Naive thymus-derived CD4-positive, alpha-beta T cell (primary cell): ENCODE data around the gene ERICH3. TPM values are rescaled to one million over a fixed set of nuclear protein-coding genes. Genes with fewer than 3 reads are reported as not detected.

ENCODE experiments used
- ATAC-seq: fragments of 150-1000 bp; cut with Tn5 transposase; 2 replicates; pipeline ENCODE4 v1.10.0; 2021; ENCODE audit warnings: mild to moderate bottlenecking, moderate library complexity
- CTCF ChIA-PET: fragments of 350-600 bp; sonication (Branson Sonifier 250); formaldehyde crosslinking; loops from one replicate; lab custom pipeline; 2021; ENCODE audit warnings: antibody characterized with exemption; lab: Charles Lee
- POLR2A ChIA-PET: fragments of 350-600 bp; sonication (Branson Sonifier 250); formaldehyde crosslinking; loops from one replicate; lab custom pipeline; 2021; ENCODE audit warnings: antibody characterized with exemption, inconsistent platforms; lab: Charles Lee
- DNase-seq, 9 donors: peaks; one replicate each; pipeline versions ENCODE4 v3.0.0 to v3.0.0-alpha.2; 2020 to 2022; ENCODE audit warnings: mixed read lengths in 1 of 9
- H3K27ac ChIP-seq: one replicate; pipeline ENCODE4 v1.7.0; 2013; ENCODE audit warnings: mild to moderate bottlenecking, low read depth, low read length, moderate library complexity
- H3K27me3 ChIP-seq, 2 donors: one replicate each; pipeline ENCODE4 v1.7.0; 2013; ENCODE audit warnings: low read length in 2 of 2, mild to moderate bottlenecking in 2 of 2, moderate library complexity in 2 of 2; ENCODE audit not compliant: control insufficient read depth in 2 of 2, insufficient read depth in 2 of 2
- H3K36me3 ChIP-seq, 3 experiments: 1 replicate in 2 of 3; 2 replicates in 1 of 3; pipeline ENCODE4 v1.7.0; 2013; ENCODE audit warnings: low read length in 3 of 3, mild to moderate bottlenecking in 3 of 3, moderate library complexity in 1 of 3; ENCODE audit not compliant: insufficient read depth in 3 of 3, control insufficient read depth in 2 of 3
- H3K4me1 ChIP-seq, 2 donors: one replicate each; pipeline ENCODE4 v1.7.0; 2013; ENCODE audit warnings: low read length in 2 of 2, mild to moderate bottlenecking in 2 of 2, moderate library complexity in 1 of 2; ENCODE audit not compliant: control insufficient read depth in 2 of 2, insufficient read depth in 2 of 2
- H3K4me3 ChIP-seq: 2 replicates; pipeline ENCODE4 v1.7.0; 2013; ENCODE audit warnings: mild to moderate bottlenecking, low read length
- H3K9me3 ChIP-seq, 3 experiments: 1 replicate in 2 of 3; 2 replicates in 1 of 3; pipeline ENCODE4 v1.7.0; 2013; ENCODE audit warnings: low read length in 3 of 3; ENCODE audit not compliant: control insufficient read depth in 2 of 3
- H3K27ac Mint-ChIP-seq, 9 donors: one replicate each; pipeline ENCODE4 v1.8.0; 2020 to 2022; ENCODE audit warnings: mixed read lengths in 9 of 9, mild to moderate bottlenecking in 8 of 9, moderate library complexity in 5 of 9, inconsistent platforms in 2 of 9
- H3K27me3 Mint-ChIP-seq, 5 donors: one replicate each; pipeline ENCODE4 v1.8.0; 2021 to 2022; ENCODE audit warnings: mixed read lengths in 5 of 5, mild to moderate bottlenecking in 1 of 5
- H3K36me3 Mint-ChIP-seq, 5 donors: one replicate each; pipeline ENCODE4 v1.8.0; 2020 to 2022; ENCODE audit warnings: mixed read lengths in 5 of 5, mild to moderate bottlenecking in 3 of 5, inconsistent platforms in 1 of 5
- H3K4me1 Mint-ChIP-seq, 7 donors: one replicate each; pipeline ENCODE4 v1.8.0; 2020 to 2022; ENCODE audit warnings: mixed read lengths in 7 of 7, mild to moderate bottlenecking in 3 of 7, inconsistent platforms in 1 of 7
- H3K4me3 Mint-ChIP-seq, 10 donors: one replicate each; pipeline ENCODE4 v1.8.0; 2020 to 2022; ENCODE audit warnings: mild to moderate bottlenecking in 10 of 10, mixed read lengths in 10 of 10, moderate library complexity in 6 of 10, inconsistent platforms in 2 of 10
- H3K9me3 Mint-ChIP-seq, 11 donors: one replicate each; pipeline ENCODE4 v1.8.0; 2020 to 2022; ENCODE audit warnings: mixed read lengths in 11 of 11, mild to moderate bottlenecking in 4 of 11, inconsistent platforms in 1 of 11, moderate library complexity in 1 of 11
- intact Hi-C, 2 donors: fragments of 100-400 bp; cut with micrococcal nuclease; formaldehyde crosslinking; loops; one replicate each; pipeline ENCODE4 v1.15.1; 2023
- polyA plus RNA-seq, 2 donors: library from polyadenylated mRNA; unstranded; fragments of 300-500 nt; fragmentation: Illumina TruSeq; gene quantifications; one replicate each; pipeline ENCODE4 v1.2.3, GENCODE V29; 2021
- total RNA-seq, 6 experiments: library from RNA in 5 of 6; stranded (reverse) in 5 of 6; gene quantifications; 1 replicate in 5 of 6; 2 replicates in 1 of 6; pipeline ENCODE4 v1.2.3 and lab custom pipeline; 2021 to 2026

The ERICH3 gene
- total and polyA plus RNA-seq, 7 experiments from 2014 or later, result not detected

DNA sequence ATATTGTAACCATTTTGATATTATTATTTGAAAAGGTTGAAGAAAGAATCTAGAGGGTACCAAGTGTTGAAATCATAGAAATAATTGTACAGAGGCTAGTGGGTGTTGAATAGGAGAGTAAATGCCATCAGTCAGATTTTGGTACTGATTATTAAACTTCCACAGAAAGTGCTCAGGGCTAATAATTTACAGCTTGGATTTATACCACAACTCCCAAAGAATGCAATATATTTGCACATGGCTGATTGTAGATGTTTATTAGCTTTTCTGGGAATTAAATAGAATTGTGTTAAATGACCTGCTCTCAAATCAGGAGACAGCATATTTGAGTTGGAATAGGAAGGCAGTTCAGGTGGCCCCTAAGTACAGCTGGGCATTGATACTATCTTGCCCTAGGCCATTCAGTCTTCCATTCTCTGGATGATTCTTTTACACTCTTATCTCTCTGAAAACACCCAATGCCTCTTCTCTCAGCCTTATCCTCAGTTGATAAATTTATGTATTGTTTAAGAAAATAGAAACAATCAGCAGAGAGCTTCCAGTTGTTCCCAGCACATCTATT lies 63.7 kb downstream of the ERICH3 start:
- Mint-ChIP-seq H3K27me3 (peaks cover 0 to 12% (median 0%) of the 10 kb centered on the region in 5 donors), H3K4me1 (no peaks in the 10 kb centered on the region), H3K9me3 (peaks cover 0 to 5% (median 0%) of the 10 kb centered on the region in 11 donors), H3K36me3 (no peaks in the 10 kb centered on the region), H3K27ac (no peak overlapping the region), H3K4me3 (no peak overlapping the region)
- Histone ChIP-seq H3K4me1 (no peaks in the 10 kb centered on the region), H3K4me3 (no peak overlapping the region), H3K36me3 (no peaks in the 10 kb centered on the region), H3K27me3 (no peaks in the 10 kb centered on the region), H3K9me3 (no peaks in the 10 kb centered on the region), H3K27ac (no peak overlapping the region)
- DNase-seq, result no peak
- intact Hi-C loops, result no loop called here
- ChIA-PET CTCF (no interaction called here), POLR2A (no interaction called here)
- no peak for ATAC-seq

DNA sequence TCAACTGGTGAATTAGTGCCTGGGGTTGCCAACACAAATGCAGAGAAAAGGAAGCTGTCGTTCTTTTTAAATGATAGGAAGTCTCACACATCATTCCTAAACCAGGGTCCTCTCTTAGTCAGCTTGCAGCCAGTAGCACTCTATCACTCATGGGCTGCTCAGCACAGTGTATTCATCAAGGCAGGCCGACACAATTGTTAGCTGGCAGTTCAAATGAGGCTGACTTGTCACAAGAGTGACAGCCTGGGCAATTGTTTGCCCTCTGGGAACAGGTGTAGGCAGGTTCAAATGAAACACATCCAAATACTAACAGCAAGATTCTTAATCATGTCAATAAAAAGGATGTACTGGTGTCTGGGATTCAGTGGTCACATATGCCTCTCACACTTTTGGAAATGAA lies 76.9 kb downstream of the ERICH3 start:
- intact Hi-C loops, result no loop called here
- ATAC-seq, result no peak
- H3K27ac Mint-ChIP-seq, result no peak overlapping the region
- H3K36me3 Mint-ChIP-seq, result no peaks in the 10 kb centered on the region
- Histone ChIP-seq H3K27me3 (peaks cover 0 to under 1% of the 10 kb centered on the region in 2 donors), H3K27ac (no peak overlapping the region), H3K4me1 (no peaks in the 10 kb centered on the region), H3K9me3 (no peaks in the 10 kb centered on the region), H3K36me3 (no peaks in the 10 kb centered on the region), H3K4me3 (no peak overlapping the region)
- peaks cover 0 to 10% (median 0%) of the 10 kb centered on the region in 5 donors for H3K27me3 Mint-ChIP-seq
- H3K9me3 Mint-ChIP-seq, result peaks cover 0 to 3% (median 0%) of the 10 kb centered on the region in 11 donors
- H3K4me1 Mint-ChIP-seq, result no peaks in the 10 kb centered on the region
- CTCF ChIA-PET, result no interaction called here
- POLR2A ChIA-PET, result no interaction called here
- no peak overlapping the region for H3K4me3 Mint-ChIP-seq
- no peak for DNase-seq

DNA sequence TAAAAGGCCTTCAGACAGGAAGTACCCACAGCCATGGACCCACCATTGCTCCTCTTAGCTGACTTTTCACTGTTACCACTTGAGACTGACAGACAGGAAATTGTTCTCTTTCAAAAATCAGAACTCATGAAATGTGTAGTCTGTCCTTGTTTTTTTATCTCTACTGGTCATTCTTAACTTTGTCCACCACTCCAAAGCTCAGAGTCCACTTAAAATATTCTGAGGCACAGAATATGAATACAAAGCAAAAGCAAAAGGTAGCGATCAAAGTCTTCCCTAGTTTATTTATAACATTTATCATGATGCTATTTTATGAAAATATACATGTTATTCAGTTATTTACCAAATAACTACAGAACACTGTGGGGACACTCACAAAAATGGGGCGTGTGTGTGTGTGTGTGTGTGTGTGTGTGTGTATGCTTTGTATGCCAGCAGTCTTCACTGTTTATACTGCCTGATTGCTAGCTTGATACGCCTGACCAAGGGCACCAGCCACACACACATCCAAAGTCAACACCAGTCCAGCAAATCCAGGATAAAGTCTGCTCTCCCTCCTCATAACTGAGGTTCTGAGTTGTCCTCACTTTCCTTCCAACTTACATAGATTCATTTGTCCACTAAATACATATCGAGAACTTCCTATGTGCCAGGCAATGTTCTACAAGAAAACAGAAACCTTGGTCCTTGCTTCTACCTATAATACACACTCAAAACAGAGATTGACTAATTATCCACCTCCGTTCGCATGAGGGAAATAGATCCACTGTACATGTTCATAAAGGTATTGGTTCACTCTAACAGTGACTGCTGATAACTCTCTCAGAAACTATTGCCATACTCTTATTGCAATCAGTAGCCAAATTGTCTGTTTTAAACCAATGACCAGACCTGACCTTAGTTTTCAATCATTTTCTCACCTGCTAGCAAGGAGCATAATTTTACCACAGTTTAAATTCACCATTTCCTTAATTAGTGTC lies 79.4 kb downstream of the ERICH3 start:
- intact Hi-C loops, result no loop called here
- no peaks in the 10 kb centered on the region for H3K36me3 Mint-ChIP-seq
- no peak overlapping the region for H3K4me3 ChIP-seq
- peaks cover 0 to 6% (median 0%) of the 10 kb centered on the region in 11 donors for H3K9me3 Mint-ChIP-seq
- H3K27me3 ChIP-seq, result peaks cover 0 to 3% of the 10 kb centered on the region in 2 donors
- DNase-seq (no peak), ATAC-seq (no peak)
- CTCF ChIA-PET, result no interaction called here
- H3K4me1 ChIP-seq, result no peaks in the 10 kb centered on the region
- no peaks in the 10 kb centered on the region for H3K9me3 ChIP-seq
- no peaks in the 10 kb centered on the region for H3K36me3 ChIP-seq
- H3K4me3 Mint-ChIP-seq, result no peak overlapping the region
- no peaks in the 10 kb centered on the region for H3K4me1 Mint-ChIP-seq
- H3K27ac Mint-ChIP-seq, result no peak overlapping the region
- no peak overlapping the region for H3K27ac ChIP-seq
- peaks cover 0 to 8% (median 4%) of the 10 kb centered on the region in 5 donors for H3K27me3 Mint-ChIP-seq
- POLR2A ChIA-PET, result no interaction called here

DNA sequence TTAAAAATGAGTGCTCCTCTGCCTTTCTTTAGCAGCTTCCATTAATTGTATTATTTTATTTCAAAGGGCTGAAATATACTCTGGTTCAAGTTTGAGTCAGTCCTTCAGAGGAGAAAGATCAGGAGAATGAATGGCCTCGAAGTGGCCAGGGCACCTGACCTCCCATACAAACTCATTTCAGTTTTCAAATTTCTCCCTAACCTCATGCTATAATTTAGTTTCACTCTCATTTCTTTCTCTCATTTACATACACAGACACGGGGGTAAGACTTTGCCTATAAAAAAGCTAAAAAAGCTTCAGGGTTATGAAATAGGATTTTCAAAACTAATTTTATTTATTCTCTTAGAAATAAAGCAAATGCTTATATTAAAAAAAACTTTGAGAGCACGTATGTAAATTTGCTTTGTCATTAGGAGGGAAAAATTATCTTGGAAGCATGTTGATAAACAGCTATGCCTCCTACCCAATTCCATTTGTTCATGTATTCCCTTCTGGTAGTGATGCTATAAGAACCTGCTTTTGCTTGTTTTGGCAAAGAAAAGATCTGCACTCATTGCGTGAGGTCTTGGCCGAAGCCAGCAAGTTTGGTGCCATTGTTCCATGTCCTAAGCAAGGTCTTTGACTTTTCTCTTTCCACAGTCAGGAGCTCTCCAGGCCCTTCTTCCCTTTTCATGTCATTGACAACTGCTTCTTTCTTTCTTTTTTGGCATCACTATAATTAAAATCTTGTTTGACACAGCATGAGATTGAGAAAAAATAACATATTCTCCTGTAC lies 80.8 kb downstream of the ERICH3 start:
- H3K4me1 Mint-ChIP-seq, result no peaks in the 10 kb centered on the region
- DNase-seq, result no peak
- ChIA-PET POLR2A (no interaction called here), CTCF (interaction anchor here (0.8 kb wide), 1 partner anchor 1300 kb away, joined by 3 read pairs; no protein-coding TSS in a partner anchor)
- H3K4me3 Mint-ChIP-seq, result no peak overlapping the region
- Histone ChIP-seq H3K4me3 (no peak overlapping the region), H3K27me3 (peaks cover 0 to 3% of the 10 kb centered on the region in 2 donors), H3K4me1 (no peaks in the 10 kb centered on the region), H3K27ac (no peak overlapping the region), H3K36me3 (no peaks in the 10 kb centered on the region), H3K9me3 (no peaks in the 10 kb centered on the region)
- H3K36me3 Mint-ChIP-seq, result no peaks in the 10 kb centered on the region
- ATAC-seq, result no peak
- intact Hi-C loops, result no loop called here
- peaks cover 0 to 8% (median 4%) of the 10 kb centered on the region in 5 donors for H3K27me3 Mint-ChIP-seq
- H3K9me3 Mint-ChIP-seq, result peaks cover 0 to 6% (median 0%) of the 10 kb centered on the region in 11 donors
- H3K27ac Mint-ChIP-seq, result no peak overlapping the region

DNA sequence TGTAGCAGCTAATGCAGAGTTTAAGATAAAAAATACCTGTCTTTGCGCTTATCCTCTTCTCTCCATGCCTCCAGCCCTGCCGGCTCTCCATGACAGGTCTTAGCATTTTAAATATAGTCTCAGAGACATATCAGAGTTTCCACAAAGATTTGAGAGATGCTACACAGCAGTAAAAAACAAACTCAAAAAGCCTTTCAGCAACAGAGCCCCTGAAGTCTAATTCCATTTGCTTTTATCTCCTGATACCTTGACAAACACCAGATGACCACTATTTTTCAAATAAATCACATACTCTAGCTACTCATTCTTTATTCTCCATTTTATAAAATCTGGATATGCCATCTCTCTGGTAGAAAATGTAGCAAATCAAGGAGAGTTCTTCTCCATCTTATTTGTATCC lies 81.6 kb downstream of the ERICH3 start:
- Histone ChIP-seq H3K9me3 (no peaks in the 10 kb centered on the region), H3K27me3 (peaks cover 0 to 3% of the 10 kb centered on the region in 2 donors), H3K4me1 (no peaks in the 10 kb centered on the region), H3K36me3 (no peaks in the 10 kb centered on the region), H3K27ac (no peak overlapping the region), H3K4me3 (no peak overlapping the region)
- Mint-ChIP-seq H3K9me3 (peaks cover 0 to 6% (median 0%) of the 10 kb centered on the region in 11 donors), H3K4me3 (no peak overlapping the region), H3K36me3 (no peaks in the 10 kb centered on the region), H3K4me1 (no peaks in the 10 kb centered on the region), H3K27ac (no peak overlapping the region), H3K27me3 (peaks cover 0 to 8% (median 4%) of the 10 kb centered on the region in 5 donors)
- ATAC-seq (no peak), DNase-seq (no peak)
- POLR2A ChIA-PET, result no interaction called here
- intact Hi-C loops, result no loop called here
- CTCF ChIA-PET, result interaction anchor here (0.8 kb wide), 1 partner anchor 1299 kb away, joined by 3 read pairs; no protein-coding TSS in a partner anchor

DNA sequence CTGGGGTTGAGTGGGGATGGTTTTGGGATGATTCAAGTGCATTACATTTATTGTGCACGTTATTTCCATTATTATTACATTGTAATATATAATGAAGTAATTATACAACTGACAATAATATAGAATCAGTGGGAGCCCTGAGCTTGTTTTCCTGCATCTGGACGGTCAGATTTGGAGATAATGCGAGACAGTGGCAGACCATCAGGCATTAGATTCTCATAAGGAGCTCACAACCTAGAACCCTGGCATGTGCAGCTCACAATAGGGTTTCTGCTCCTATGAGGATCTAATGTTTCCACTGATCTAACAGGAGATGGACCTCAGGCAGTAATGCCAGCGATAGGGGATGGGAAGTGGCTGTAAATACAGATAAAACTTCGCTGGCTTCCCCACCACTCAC lies 83.3 kb downstream of the ERICH3 start:
- peaks cover 0 to 6% (median 0%) of the 10 kb centered on the region in 11 donors for H3K9me3 Mint-ChIP-seq
- intact Hi-C loops, result no loop called here
- DNase-seq, result no peak
- no peak overlapping the region for H3K4me3 Mint-ChIP-seq
- ChIA-PET POLR2A (no interaction called here), CTCF (no interaction called here)
- Histone ChIP-seq H3K9me3 (no peaks in the 10 kb centered on the region), H3K27ac (no peak overlapping the region), H3K4me1 (no peaks in the 10 kb centered on the region), H3K36me3 (no peaks in the 10 kb centered on the region), H3K4me3 (no peak overlapping the region), H3K27me3 (peaks cover 0 to 3% of the 10 kb centered on the region in 2 donors)
- peaks cover 0 to 8% (median 3%) of the 10 kb centered on the region in 5 donors for H3K27me3 Mint-ChIP-seq
- H3K27ac Mint-ChIP-seq, result no peak overlapping the region
- ATAC-seq, result no peak
- no peaks in the 10 kb centered on the region for H3K36me3 Mint-ChIP-seq
- peaks cover 0 to 5% (median 0%) of the 10 kb centered on the region in 7 donors for H3K4me1 Mint-ChIP-seq
